ENCODE measurements around the gene MIER2.
A peak's percentile ranks its signal among the peaks of the same experiment; 100 is the strongest.
"Not testable (repeated sequence)": the region's sequence is repeated elsewhere in the genome, so short reads cannot be mapped to it uniquely, and the experiment has no call there.

Gene MIER2, protein sequence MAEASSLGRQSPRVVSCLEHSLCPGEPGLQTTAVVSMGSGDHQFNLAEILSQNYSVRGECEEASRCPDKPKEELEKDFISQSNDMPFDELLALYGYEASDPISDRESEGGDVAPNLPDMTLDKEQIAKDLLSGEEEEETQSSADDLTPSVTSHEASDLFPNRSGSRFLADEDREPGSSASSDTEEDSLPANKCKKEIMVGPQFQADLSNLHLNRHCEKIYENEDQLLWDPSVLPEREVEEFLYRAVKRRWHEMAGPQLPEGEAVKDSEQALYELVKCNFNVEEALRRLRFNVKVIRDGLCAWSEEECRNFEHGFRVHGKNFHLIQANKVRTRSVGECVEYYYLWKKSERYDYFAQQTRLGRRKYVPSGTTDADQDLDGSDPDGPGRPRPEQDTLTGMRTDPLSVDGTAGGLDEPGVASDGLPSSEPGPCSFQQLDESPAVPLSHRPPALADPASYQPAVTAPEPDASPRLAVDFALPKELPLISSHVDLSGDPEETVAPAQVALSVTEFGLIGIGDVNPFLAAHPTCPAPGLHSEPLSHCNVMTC

GRCh38 chr19:344625-345319 lies at the start of gene MIER2:
MIER2 (minus strand) TSS chr19:344796; CDS start chr19:344782, 14 bp downstream.
- DNase-seq: peak; percentile 89

GRCh38 chr19:393560-393959 lies 49.0 kb upstream of the MIER2 start:
- not testable (repeated sequence) for DNase-seq

DNA sequence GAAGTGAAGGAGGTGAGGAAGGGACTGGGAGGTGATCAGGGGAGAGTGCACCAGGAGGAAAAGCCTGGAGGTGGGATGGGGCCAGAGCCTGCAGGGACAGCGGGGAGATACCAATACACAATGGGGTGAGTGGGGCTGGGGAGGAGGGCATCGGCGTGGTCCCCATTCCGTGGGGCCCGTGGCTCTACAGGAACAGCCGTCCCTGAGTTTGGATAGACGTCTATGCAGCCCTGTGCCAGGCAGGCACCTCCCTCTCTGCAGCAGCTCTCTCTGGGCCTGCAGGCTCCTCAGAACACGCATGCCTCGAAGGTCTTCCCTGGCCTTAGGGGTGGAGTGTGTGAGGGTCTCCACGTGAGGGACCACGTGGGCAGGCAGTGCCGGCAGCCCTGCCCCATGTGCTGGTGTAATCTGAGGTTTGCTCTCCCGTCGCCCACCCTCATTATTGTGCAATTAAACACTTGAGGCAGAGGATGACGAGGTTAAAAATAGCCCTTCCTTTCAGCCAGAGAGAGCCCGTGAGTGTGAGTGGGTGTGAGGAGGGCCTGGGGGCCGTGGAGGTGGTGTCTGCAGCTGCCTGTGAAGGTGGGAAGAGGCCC lies 47.9 kb upstream of the MIER2 start:
- no peak for DNase-seq

GRCh38 chr19:391726-392374 lies 47.3 kb upstream of the MIER2 start:
- no peak for DNase-seq

DNA sequence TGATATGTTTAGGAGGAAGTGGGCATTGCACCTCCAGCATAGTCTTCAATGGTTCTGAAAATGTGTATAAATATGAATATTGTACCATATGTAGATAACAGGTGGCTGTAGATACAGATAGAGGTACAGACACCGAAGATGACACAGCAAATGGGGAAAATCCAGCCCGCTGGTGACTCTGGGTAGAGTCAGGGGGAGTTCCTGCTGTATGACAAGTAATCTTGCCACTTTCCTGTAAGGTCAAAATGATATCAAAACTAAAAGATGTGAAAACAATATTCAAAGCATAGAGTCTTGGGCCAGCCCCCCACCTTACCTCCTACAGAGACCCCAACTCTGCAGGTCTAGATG lies 46.6 kb upstream of the MIER2 start:
- no peak for DNase-seq

DNA sequence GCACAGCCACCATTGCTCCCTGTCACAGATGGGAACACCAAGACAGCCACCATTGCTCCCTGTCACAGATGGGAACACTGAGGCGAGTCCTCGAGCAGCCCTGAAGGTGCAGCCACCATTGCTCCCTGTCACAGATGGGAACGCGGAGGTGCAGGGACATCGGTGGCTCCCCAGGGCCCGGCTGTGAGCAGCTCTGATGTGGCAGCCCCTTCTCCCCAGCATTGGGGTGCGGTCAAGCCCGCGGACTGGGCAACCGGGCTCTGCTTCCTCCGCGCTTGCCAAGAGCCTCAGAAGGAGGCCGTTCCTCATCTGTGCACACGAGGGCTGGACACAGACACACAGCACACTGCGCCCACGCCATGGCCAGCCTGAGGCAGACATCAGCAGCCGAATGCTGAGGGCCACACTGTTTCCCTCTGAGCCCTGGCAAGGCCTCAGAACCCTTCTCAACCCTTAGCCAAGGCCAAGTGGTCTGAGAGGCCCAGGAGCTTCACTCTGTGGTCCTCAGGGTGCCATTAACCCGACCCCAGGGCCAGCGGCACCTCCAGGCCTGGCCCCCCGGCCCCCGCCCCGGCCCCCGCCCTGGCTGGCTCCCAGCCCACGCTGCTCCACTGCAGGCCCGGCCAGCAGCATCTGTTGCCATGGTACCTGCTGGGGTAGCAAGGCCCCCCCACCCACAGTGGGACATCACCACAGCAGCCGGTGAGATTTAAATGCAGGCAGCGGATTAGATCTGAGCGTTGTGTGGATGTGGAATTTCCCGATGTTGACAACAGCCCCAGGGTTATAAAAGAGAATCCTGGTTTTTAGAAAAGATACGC lies 46.0 kb upstream of the MIER2 start:
- DNase-seq: no peak

DNA sequence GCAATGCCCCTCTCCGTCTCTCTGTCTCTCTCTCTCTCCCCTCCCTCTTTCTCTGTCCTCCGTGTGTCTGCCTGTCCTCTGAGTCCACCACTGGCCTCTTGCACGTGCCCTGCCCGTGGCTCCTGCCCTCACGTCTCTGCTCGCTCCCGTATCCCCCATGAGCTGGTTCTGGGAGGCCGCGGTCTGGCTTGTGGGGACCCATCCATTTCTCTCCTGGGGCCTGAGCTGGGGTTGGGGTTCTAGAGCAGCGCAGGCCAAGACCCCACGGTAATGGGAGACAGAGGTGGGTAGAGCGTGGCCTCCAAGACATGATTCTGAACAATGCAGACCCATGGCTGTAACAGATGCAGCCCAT lies 45.3 kb upstream of the MIER2 start:
- DNase-seq: no peak

GRCh38 chr19:389255-389934 lies 44.8 kb upstream of the MIER2 start:
- no peak for DNase-seq

DNA sequence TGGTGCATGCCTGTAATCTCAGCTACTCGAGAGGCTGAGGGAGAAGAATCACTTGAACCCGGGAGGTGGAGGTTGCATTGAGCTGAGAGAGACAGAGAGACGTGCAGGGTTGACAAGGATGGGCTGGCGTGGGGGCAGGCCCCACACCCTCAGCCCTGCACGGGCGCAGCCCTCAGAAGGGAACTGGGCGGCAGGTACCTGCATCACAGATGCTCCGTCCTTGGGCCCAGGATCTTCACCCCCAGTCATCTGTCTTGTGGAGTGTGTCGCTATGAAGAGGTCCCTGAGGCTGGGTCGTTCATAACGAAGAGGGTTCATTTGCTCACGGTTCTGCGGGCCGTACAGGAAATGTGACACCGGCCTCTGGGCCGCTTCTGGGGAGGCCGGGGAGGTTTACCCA lies 44.1 kb upstream of the MIER2 start:
- no peak for DNase-seq

DNA sequence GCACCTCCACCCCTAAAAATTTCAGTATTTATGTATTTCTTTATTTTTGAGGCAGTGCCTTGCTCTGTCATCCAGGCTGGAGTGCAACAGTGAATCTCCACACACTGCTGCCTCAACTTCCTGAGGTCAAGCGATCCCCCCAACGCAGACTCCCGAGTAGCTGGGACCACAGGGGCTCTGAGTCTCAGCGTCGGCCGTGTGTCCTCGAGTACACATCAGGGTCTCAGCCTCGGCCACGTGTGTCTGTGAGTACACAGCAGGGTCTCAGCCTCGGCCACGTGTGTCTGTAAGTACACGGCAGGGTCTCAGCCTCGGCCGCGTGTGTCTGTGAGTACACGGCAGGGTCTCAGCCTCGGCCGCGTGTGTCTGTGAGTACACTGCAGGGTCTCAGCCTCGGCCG lies 43.2 kb upstream of the MIER2 start:
- no peak for DNase-seq

DNA sequence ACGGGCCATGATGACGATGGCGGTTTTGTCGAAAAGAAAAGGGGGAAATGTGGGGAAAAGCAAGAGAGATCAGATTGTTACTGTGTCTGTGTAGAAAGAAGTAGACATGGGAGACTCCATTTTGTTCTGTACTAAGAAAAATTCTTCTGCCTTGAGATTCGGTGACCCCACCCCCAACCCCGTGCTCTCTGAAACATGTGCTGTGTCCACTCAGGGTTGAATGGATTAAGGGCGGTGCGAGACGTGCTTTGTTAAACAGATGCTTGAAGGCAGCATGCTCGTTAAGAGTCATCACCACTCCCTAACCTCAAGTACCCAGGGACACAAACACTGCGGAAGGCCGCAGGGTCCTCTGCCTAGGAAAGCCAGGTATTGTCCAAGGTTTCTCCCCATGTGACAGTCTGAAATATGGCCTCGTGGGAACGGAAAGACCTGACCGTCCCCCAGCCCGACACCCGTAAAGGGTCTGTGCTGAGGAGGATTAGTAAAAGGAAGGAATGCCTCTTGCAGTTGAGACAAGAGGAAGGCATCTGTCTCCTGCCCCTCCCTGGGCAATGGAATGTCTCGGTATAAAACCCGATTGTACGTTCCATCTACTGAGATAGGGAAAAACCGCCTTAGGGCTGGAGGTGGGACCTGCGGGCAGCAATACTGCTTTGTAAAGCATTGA lies 42.2 kb upstream of the MIER2 start:
- DNase-seq: not testable (repeated sequence)

- not testable (repeated sequence) for DNase-seq
Measured at GRCh38 chr19:386189-386588, 41.6 kb upstream of the MIER2 start.

DNA sequence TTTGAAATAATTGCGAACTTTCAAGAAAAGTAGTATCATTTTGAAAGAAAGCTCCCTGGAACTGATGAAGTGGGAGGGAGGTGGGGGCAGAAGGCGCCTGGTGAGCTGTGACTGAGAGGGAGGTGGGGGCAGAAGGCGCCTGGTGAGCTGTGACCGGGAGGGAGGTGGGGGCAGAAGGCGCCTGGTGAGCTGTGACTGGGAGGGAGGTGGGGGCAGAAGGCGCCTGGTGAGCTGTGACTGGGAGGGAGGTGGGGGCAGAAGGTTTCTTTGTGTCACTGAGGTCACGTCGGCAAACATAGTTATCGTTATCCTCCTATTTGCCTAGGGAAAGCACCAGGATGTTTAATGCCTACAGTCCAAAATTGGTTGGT lies 40.2 kb upstream of the MIER2 start:
- DNase-seq: no peak

GRCh38 chr19:383922-384798 lies 39.6 kb upstream of the MIER2 start:
- DNase-seq: no peak

DNA sequence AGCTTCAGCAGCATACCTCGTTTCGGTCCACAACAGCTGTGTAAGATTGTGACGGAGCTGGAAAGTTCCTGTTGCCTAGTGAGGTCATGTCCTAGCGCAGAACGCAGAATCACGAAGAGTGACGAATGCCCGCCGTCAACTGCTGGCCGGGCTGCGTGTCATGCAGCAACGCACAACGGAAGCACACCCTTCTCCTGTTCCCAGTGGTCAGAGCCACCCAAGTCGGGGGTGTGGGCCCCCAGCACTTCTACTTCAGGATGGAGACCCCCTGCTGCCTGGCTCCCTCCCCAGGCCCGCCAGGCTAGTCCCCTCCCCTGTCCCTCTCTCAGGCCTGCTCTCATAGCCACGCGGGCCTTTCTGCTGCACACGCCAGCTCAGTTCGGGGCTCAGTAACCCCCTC lies 38.4 kb upstream of the MIER2 start:
- DNase-seq: no peak

GRCh38 chr19:382578-382977 lies 38.0 kb upstream of the MIER2 start:
- peak; percentile 83 for DNase-seq

GRCh38 chr19:381901-382300 lies 37.3 kb upstream of the MIER2 start:
- peak; percentile 22 for DNase-seq

DNA sequence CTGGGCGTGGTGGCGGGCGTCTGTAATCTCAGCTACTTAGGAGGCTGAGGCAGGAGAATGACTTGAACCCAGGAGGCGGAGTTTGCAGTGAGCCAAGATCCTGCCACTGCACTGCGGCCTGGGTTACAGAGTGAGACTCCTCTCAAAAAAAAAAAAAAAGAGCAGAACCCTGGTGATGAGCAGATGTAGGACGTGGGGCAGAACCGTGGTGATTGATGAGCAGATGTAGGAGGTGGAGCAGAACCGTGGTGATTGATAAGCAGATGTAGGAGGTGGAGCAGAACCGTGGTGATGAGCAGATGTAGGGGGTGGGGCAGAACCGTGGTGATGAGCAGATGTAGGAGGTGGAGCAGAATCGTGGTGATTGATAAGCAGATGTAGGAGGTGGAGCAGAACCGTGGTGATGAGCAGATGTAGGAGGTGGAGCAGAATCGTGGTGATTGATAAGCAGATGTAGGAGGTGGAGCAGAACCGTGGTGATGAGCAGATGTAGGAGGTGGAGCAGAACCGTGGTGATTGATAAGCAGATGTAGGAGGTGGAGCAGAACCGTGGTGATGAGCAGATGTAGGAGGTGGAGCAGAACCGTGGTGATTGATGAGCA lies 36.1 kb upstream of the MIER2 start:
- DNase-seq: not testable (repeated sequence)

DNA sequence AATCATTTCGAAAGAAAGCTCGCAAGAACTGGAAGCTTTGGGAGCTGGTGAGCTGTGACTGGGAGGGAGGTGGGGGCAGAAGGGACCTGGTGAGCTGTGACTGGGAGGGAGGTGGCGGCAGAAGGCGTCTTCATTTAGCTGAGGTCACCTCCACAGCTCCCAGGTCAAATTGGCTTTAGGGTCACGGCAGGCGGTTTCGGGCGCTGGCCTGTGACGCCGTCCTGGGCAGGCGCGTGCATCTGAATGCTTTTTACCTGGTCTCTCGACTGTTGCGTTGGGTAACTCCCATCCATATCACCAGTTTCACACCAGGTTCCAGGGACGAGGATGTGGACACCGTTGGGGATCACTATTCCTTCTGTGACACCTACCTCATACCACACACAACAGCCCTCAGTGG lies 35.2 kb upstream of the MIER2 start:
- DNase-seq: no peak

GRCh38 chr19:378706-379105 lies 34.1 kb upstream of the MIER2 start:
- DNase-seq: no peak

Data from NCI-H69 (cell line).